NB4 (cell line): ENCODE results near the gene PEF1.

Experiments used
- DNase-seq: peaks from one replicate; pipeline ENCODE4 v3.0.0; 2010; ENCODE audit warnings: low read depth
- H3K4me3 ChIP-seq: one replicate; pipeline ENCODE4 v1.5.1; 2011; ENCODE audit warnings: mild to moderate bottlenecking, low read depth, low read length, moderate library complexity
- MAX ChIP-seq: IDR thresholded peaks from 2 replicates; pipeline ENCODE4 v1.6.1; 2011; ENCODE audit warnings: low read depth, low read length
- MYC ChIP-seq: IDR thresholded peaks from 2 replicates; pipeline ENCODE4 v1.6.1; 2011; ENCODE audit warnings: low read depth, low read length
- POLR2A ChIP-seq: IDR thresholded peaks from 2 replicates; pipeline ENCODE4 v1.6.1; 2011; ENCODE audit warnings: mild to moderate bottlenecking; ENCODE audit not compliant: insufficient read length; ENCODE audit errors: extremely low read depth
- TF ChIP-seq, protein P1 (sequence below): IDR thresholded peaks from one replicate; pipeline ENCODE4 v1.5.1; 2012; ENCODE audit warnings: low read depth, low read length

PEF1 gene

DNA sequence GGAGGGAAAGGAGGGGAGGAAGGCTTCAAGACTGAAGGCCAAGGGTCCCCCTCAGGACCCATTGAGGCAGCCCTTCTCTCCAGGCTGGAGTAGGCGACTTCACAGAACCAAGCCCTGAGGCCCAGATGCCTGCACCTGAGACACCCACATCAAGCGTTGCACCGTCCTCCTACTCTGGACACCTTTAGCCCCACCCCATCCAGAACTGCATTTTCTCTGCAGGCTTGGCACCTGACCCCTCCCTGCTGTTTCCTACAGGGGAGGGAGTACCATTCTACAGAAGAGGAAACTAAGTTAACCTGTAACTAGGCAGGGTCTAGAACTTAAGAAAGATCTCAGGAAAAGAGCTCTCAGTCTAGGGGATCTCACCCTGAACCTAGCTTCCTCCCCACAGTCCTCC is 12.0 kb downstream of the PEF1 start:
- TF ChIP-seq POLR2A (no peak), MYC (no peak), MAX (no peak)
- TF ChIP-seq, protein P1, sequence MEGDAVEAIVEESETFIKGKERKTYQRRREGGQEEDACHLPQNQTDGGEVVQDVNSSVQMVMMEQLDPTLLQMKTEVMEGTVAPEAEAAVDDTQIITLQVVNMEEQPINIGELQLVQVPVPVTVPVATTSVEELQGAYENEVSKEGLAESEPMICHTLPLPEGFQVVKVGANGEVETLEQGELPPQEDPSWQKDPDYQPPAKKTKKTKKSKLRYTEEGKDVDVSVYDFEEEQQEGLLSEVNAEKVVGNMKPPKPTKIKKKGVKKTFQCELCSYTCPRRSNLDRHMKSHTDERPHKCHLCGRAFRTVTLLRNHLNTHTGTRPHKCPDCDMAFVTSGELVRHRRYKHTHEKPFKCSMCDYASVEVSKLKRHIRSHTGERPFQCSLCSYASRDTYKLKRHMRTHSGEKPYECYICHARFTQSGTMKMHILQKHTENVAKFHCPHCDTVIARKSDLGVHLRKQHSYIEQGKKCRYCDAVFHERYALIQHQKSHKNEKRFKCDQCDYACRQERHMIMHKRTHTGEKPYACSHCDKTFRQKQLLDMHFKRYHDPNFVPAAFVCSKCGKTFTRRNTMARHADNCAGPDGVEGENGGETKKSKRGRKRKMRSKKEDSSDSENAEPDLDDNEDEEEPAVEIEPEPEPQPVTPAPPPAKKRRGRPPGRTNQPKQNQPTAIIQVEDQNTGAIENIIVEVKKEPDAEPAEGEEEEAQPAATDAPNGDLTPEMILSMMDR: no peak
- no peak overlapping the region for H3K4me3 ChIP-seq
- no peak for DNase-seq

DNA sequence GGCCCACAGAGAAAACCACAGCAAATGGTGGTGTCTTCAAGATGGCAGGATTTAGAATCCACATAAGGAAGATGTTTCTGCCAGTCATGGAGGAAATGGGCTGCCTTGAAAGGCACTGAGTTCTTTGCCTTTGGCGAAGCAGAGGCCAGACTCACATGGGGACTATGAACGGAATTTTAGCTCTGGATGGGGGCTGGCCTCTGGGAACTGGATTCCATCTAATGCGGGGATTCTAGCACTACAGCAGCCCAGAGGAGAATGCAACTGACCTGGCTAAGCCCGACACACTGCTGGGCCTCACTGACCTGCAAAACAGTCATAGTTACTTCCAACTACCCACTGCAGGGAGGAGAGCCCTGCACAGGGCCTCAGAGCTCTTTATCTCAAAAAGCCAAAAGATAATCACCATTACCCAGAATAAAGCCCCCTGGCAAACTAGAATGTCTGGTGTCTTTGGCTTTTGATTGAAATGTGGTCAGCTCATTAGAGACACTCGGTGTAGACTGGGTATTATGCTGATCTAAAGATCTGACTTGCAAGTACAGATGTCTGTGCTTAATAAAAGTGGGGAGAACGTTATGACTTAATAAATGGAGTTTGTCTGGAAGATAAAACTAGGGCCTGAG is 15.6 kb downstream of the PEF1 start:
- TF ChIP-seq MAX (no peak), POLR2A (no peak), MYC (no peak)
- TF ChIP-seq, protein P1: no peak
- no peak for DNase-seq
- no peak overlapping the region for H3K4me3 ChIP-seq

GRCh38 chr1:31627930-31628559 is 16.6 kb downstream of the PEF1 start:
- DNase-seq: no peak
- H3K4me3 ChIP-seq: no peak overlapping the region
- no peak for TF ChIP-seq POLR2A
- TF ChIP-seq, protein P1: no peak
- TF ChIP-seq MAX: no peak
- TF ChIP-seq MYC: no peak

DNA sequence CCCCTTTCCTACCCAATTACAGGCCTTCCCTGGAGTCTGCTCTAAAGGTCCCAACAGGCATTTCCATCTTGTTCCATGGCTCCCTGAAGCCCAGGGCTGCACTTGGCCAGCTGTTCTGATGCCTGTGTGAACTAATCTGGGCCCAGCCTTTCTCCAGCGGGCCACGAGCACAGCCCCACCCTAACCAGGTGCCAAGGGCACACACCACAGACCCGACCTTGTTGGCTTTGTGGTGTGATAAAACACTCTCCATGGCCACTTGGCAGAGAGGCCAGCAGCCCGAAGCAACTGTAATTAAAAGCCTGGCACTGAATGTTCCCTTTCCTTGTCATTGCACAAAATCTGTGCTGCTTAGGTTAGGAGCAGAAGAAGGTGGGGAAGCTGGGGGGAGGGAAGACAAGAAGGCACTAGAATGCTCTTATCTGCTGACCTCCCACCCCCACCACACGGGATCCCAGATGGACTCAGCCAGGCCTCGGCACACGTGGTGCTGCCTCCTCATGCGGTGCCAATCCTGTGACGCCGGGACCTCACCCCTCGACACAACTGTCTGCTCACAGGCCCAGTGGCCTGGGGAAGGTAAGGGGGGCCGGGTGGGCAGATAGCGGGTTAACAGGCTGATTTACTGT is 17.3 kb downstream of the PEF1 start:
- H3K4me3 ChIP-seq: no peak overlapping the region
- TF ChIP-seq MAX: no peak
- TF ChIP-seq, protein P1: no peak
- no peak for TF ChIP-seq POLR2A
- no peak for TF ChIP-seq MYC
- DNase-seq: no peak

DNA sequence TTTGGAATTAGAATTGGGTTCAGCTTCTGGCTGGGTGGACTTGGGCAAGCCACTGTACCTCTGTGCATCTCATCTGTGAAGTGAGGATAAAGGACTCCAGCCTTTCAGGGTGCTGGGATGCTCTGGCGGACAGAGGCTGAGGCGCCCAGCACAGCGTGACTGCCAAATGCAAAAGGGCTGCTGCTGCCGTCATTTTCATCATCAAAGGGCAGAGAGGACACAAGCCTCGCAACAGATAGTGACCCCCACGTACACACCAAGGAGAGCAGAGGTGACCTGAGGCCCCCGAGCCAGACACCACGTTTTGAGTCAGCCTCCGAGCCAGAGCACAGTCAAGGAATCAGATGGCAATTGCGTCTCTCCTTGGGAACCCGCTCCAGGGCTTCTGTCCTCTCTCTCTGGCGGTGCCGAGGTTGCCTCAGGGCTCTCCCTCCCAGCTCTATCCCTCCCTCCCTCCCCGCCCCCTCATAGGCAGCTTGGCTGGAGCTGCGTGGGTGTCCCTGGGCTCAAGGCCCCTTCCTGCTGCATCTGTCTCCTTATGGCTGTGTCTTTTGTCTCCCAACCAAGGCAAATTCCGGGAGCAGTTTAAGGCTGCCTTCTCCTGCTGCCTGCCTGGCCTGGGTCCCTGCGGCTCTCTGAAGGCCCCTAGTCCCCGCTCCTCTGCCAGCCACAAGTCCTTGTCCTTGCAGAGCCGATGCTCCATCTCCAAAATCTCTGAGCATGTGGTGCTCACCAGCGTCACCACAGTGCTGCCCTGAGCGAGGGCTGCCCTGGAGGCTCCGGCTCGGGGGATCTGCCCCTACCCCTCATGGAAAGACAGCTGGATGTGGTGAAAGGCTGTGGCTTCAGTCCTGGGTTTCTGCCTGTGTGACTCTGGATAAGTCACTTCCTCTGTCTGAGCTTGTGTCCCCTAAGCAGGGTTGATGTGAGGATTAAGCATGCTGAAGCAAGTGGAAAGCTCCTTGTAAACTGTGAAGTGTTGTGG is 18.2 kb downstream of the PEF1 start:
- no peak for DNase-seq
- no peak for TF ChIP-seq MYC
- TF ChIP-seq, protein P1: no peak
- no peak for TF ChIP-seq MAX
- no peak for TF ChIP-seq POLR2A

More for the DNA sequence above, 18.2 kb downstream of the PEF1 start:
- no peak overlapping the region for H3K4me3 ChIP-seq
